Neural crest cell (in vitro differentiated cells): ENCODE data around the gene SLC31A2. TPM values are rescaled to one million over a fixed set of nuclear protein-coding genes. Genes with fewer than 3 reads are reported as not detected.

ENCODE experiments used
- DNase-seq: peaks from one replicate; pipeline ENCODE4 v3.0.0; 2021; ENCODE audit warnings: low read depth, mixed read lengths, low spot score
- H3K27ac Mint-ChIP-seq: one replicate; pipeline ENCODE4 v1.8.0; 2021; ENCODE audit warnings: mild to moderate bottlenecking, mixed read lengths; ENCODE audit not compliant: unreplicated experiment
- H3K27me3 Mint-ChIP-seq: 2 replicates; pipeline ENCODE4 v1.8.0; 2021; ENCODE audit warnings: low read depth, mild to moderate bottlenecking, mixed read lengths
- H3K36me3 Mint-ChIP-seq: 2 replicates; pipeline ENCODE4 v1.8.0; 2021; ENCODE audit warnings: low read depth, mild to moderate bottlenecking, mixed read lengths
- H3K4me1 Mint-ChIP-seq: 2 replicates; pipeline ENCODE4 v1.8.0; 2021; ENCODE audit warnings: mixed read lengths
- H3K4me3 Mint-ChIP-seq: one replicate; pipeline ENCODE4 v1.8.0; 2021; ENCODE audit warnings: mild to moderate bottlenecking, mixed read lengths
- H3K9me3 Mint-ChIP-seq: 2 replicates; pipeline ENCODE4 v1.8.0; 2021; ENCODE audit warnings: mixed read lengths
- CTCF ChIP-seq: fragments of 200-600 bp; sonication (generic); conservative IDR thresholded peaks from 2 replicates; pipeline ENCODE4 v1.5.0; 2021; ENCODE audit warnings: antibody characterized with exemption, mild to moderate bottlenecking
- total RNA-seq: library from RNA; stranded (reverse); gene quantifications from 2 replicates; pipeline ENCODE4 v1.2.1, GENCODE V29; 2021

SLC31A2 gene
- total RNA-seq, 1 donor from 2014 or later: 3.6 TPM

GRCh38 chr9:113160571-113160970 lies 9.8 kb downstream of the SLC31A2 start:
- Mint-ChIP-seq H3K27me3 (no peaks in the 10 kb centered on the region), H3K36me3 (peaks cover 5% of the 10 kb centered on the region), H3K9me3 (no peaks in the 10 kb centered on the region), H3K27ac (no peak overlapping the region), H3K4me3 (no peak overlapping the region), H3K4me1 (peaks cover 14% of the 10 kb centered on the region)
- DNase-seq: no peak
- TF ChIP-seq CTCF: no peak

- Mint-ChIP-seq H3K9me3 (no peaks in the 10 kb centered on the region), H3K27ac (no peak overlapping the region), H3K27me3 (no peaks in the 10 kb centered on the region), H3K4me3 (no peak overlapping the region), H3K4me1 (peaks cover 14% of the 10 kb centered on the region), H3K36me3 (peaks cover 8% of the 10 kb centered on the region)
- no peak for DNase-seq
- TF ChIP-seq CTCF: no peak
Measured at GRCh38 chr9:113163001-113163400, 12.2 kb downstream of the SLC31A2 start.

GRCh38 chr9:113164536-113165300 lies 13.9 kb downstream of the SLC31A2 start:
- H3K4me1 Mint-ChIP-seq: peaks cover 14% of the 10 kb centered on the region
- H3K9me3 Mint-ChIP-seq: no peaks in the 10 kb centered on the region
- no peak for TF ChIP-seq CTCF
- peaks cover 5% of the 10 kb centered on the region for H3K36me3 Mint-ChIP-seq
- H3K27me3 Mint-ChIP-seq: no peaks in the 10 kb centered on the region
- H3K4me3 Mint-ChIP-seq: no peak overlapping the region
- DNase-seq: no peak
- no peak overlapping the region for H3K27ac Mint-ChIP-seq

GRCh38 chr9:113166039-113166438 lies 15.2 kb downstream of the SLC31A2 start:
- Mint-ChIP-seq H3K4me1 (peaks cover 7% of the 10 kb centered on the region), H3K27me3 (no peaks in the 10 kb centered on the region), H3K9me3 (no peaks in the 10 kb centered on the region), H3K36me3 (peaks cover 5% of the 10 kb centered on the region), H3K27ac (no peak overlapping the region), H3K4me3 (no peak overlapping the region)
- no peak for DNase-seq
- no peak for TF ChIP-seq CTCF

GRCh38 chr9:113168809-113169208 lies 18.0 kb downstream of the SLC31A2 start:
- peaks cover 25% of the 10 kb centered on the region for H3K36me3 Mint-ChIP-seq
- H3K27ac Mint-ChIP-seq: no peak overlapping the region
- H3K4me3 Mint-ChIP-seq: no peak overlapping the region
- DNase-seq: no peak
- no peaks in the 10 kb centered on the region for H3K4me1 Mint-ChIP-seq
- H3K27me3 Mint-ChIP-seq: no peaks in the 10 kb centered on the region
- TF ChIP-seq CTCF: no peak
- peaks cover 4% of the 10 kb centered on the region for H3K9me3 Mint-ChIP-seq
